Measurements from ENCODE around the gene METTL26. TPM values are rescaled to one million over a fixed set of nuclear protein-coding genes. Genes with fewer than 3 reads are reported as not detected.

Gene METTL26
- total RNA-seq, 120 experiments from 2014 or later: 51.9 to 123 (median 84.4) TPM

Other genes with a start within 250 kb of the METTL26 start
- gene NME4, start 239.1 kb downstream of the METTL26 start, total RNA-seq: 10 to 100 TPM; 27.9 to 89.2 (median 49.4) TPM
- 10 to 100 TPM in 108 of 120 experiments, 1 to 10 TPM in 12; 7.2 to 23.9 (median 13.5) TPM for gene DECR2, start 234.4 kb downstream of the METTL26 start, total RNA-seq
- 100 to 1,000 TPM in 110 of 120 experiments, 10 to 100 TPM in 10; 84.7 to 179 (median 116) TPM for gene RAB11FIP3, start 210.7 kb downstream of the METTL26 start, total RNA-seq
- 10 to 100 TPM; 18.8 to 69.8 (median 34.2) TPM for gene CAPN15, start 108.6 kb downstream of the METTL26 start, total RNA-seq
- gene PRR35, start 75.9 kb downstream of the METTL26 start, total RNA-seq: under 1 TPM in 29 of 120 experiments, not detected in 91; 0.17 to 0.90 (median 0.28) TPM
- 1 to 10 TPM in 19 of 120 experiments, under 1 TPM in 97, not detected in 4; 0.20 to 1.6 (median 0.60) TPM for gene NHLRC4, start 69.3 kb downstream of the METTL26 start, total RNA-seq
- 100 to 1,000 TPM in 8 of 120 experiments, 10 to 100 TPM in 112; 51.5 to 125 (median 72.9) TPM for gene PIGQ, start 66.3 kb downstream of the METTL26 start, total RNA-seq
- 100 to 1,000 TPM in 1 of 120 experiments, 10 to 100 TPM in 119; 34.4 to 107 (median 63.1) TPM for gene RAB40C, start 46.2 kb downstream of the METTL26 start, total RNA-seq
- gene WFIKKN1, start 5.3 kb downstream of the METTL26 start, total RNA-seq: 10 to 100 TPM in 3 of 120 experiments, 1 to 10 TPM in 117; 1.2 to 14.8 (median 4.0) TPM
- 10 to 100 TPM; 24.1 to 97.3 (median 38.0) TPM for gene MCRIP2, start 5.5 kb upstream of the METTL26 start, total RNA-seq
- 10 to 100 TPM; 12.5 to 50.4 (median 25.7) TPM for gene WDR90, start 13.1 kb upstream of the METTL26 start, total RNA-seq
- gene RHOT2, start 31.8 kb upstream of the METTL26 start, total RNA-seq: 100 to 1,000 TPM in 63 of 120 experiments, 10 to 100 TPM in 57; 69.8 to 145 (median 101) TPM
- 10 to 100 TPM; 10.3 to 39.1 (median 26.5) TPM for gene RHBDL1, start 39.4 kb upstream of the METTL26 start, total RNA-seq
- gene STUB1, start 44.1 kb upstream of the METTL26 start, total RNA-seq: 100 to 1,000 TPM in 119 of 120 experiments, 10 to 100 TPM in 1; 99.4 to 191 (median 150) TPM
- gene JMJD8, start 48.0 kb upstream of the METTL26 start, total RNA-seq: 10 to 100 TPM; 19.0 to 50.5 (median 30.3) TPM
- 10 to 100 TPM; 12.4 to 22.0 (median 17.5) TPM for gene WDR24, start 54.1 kb upstream of the METTL26 start, total RNA-seq
- gene FBXL16, start 69.5 kb upstream of the METTL26 start, total RNA-seq: 100 to 1,000 TPM; 121 to 658 (median 421) TPM
- gene METRN, start 78.8 kb upstream of the METTL26 start, total RNA-seq: 100 to 1,000 TPM in 119 of 120 experiments, 10 to 100 TPM in 1; 84.0 to 448 (median 154) TPM
- gene ANTKMT, start 84.8 kb upstream of the METTL26 start, total RNA-seq: 10 to 100 TPM; 38.5 to 95.7 (median 64.7) TPM
- 10 to 100 TPM in 15 of 120 experiments, 1 to 10 TPM in 105; 2.3 to 15.5 (median 6.8) TPM for gene CCDC78, start 90.1 kb upstream of the METTL26 start, total RNA-seq
- gene HAGHL, start 90.8 kb upstream of the METTL26 start, total RNA-seq: 10 to 100 TPM; 27.4 to 81.3 (median 41.5) TPM
- 10 to 100 TPM; 32.4 to 98.2 (median 48.8) TPM for gene CIAO3, start 104.7 kb upstream of the METTL26 start, total RNA-seq
- 1 to 10 TPM in 39 of 120 experiments, under 1 TPM in 60, not detected in 21; 0.29 to 6.6 (median 0.90) TPM for gene MSLN, start 124.4 kb upstream of the METTL26 start, total RNA-seq
- gene RPUSD1, start 152.1 kb upstream of the METTL26 start, total RNA-seq: 10 to 100 TPM in 119 of 120 experiments, 1 to 10 TPM in 1; 9.7 to 31.5 (median 23.0) TPM
- 10 to 100 TPM in 118 of 120 experiments, 1 to 10 TPM in 2; 9.5 to 68.5 (median 17.6) TPM for gene CHTF18, start 152.3 kb upstream of the METTL26 start, total RNA-seq
- 10 to 100 TPM in 8 of 120 experiments, 1 to 10 TPM in 112; 1.1 to 13.0 (median 5.8) TPM for gene GNG13, start 164.4 kb upstream of the METTL26 start, total RNA-seq